Glomerular visceral epithelial cell (primary cell): Measurements from ENCODE around the gene OXCT1.

Experiments
- DNase-seq: peaks from one replicate; pipeline ENCODE4 v3.0.0-alpha.2; 2016; ENCODE audit errors: extremely low spot score

The OXCT1 gene

DNA sequence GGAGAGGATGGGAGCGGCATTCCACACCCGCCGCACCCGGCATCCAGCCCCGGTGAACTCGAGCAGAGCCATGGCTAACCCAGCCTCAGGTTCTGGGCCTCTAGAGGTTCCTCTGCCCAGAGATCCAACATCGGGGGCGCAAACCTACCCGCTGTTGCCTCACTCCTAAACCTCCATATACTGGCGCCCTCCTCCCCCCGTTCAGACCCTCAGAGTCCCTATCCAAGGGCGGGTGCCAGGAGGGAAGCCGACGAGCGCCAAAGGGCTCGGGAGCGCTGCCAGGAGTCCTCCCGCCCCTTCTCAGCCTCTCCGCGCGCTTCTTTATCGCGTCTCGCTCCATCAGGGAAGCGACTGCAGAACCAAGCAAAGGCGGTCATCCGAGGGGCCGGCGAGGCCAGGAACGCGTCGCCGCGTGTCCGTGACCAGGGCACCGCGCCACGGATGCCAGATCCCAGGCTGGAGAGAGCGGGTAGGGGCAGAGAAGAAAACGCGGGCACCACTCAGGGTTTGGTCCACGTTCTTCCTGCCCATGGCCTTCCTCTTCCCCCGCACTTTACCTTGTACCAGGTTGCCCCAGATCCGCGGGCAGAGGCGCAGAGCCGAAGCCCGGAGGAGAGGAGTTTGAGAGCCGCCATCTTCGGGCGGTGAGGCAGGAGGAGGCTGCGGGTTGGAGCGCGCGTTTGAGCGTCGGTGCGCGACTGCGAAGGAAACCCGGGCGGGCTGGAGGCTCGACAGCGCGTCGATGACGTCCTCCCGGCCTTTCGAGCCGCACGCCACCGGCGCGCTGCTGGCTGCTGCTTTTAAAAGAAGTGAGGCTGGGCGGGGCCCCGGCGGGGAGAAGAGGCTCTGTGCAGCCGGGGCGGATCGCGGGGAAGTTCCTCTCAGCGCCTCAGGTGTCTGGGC is at the start of gene OXCT1:
OXCT1 (minus strand) TSS at position 702 of the 903 bp plus-strand sequence; CDS start at position 635, 67 bp downstream.
- DNase-seq: peak; percentile 91

DNA sequence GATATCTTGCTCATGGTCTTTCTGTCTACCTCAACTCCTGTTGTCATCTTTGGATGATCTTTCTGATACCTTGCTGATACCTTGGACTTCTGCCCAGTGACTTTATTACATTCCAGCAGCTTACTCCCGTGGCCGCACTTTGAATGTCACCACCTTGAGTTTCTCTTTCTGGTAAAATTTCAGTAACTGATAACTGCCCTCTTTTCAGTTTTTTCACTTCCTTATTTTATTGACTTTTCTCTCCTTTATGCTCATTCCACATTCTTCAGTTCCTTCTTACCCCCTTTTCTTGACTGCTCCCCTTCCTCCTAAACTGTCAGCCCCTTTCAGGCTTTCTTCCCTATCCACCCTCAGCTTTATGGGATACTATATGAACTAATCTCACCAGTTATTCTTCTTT is 47.9 kb upstream of the OXCT1 start:
- DNase-seq: no peak

DNA sequence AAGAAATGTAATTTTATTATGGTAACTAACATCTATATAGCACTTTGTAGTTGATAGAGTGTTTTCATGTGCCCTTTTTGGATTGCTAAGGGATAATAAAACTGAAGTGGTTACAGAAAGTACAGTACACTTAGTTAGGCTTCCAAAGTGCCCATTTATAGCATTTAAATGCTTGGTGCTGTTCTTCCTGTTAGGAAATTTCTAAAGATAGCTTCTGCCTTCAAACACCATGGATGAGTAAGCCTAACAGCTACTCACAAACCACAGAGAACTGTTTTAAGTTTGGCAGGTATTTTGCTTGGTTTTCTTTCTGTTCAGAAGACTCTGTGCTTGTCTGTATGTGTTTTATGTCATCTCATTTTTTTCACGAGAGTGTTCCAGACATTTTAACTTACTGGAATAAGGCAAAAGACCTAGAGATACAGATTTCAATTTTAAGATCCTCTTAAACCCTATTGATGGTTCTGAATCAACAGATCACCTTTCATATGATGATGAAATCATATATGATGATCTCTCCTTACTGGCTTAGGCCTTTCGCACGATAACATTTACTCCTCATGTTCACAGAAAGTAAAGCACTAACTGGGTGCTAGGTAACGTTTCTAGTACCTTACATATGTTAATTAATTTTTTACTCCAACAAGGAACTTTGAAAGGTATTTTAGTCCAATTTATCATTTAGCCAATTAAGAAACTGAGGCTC is 38.3 kb upstream of the OXCT1 start:
- peak; percentile 49 for DNase-seq

DNA sequence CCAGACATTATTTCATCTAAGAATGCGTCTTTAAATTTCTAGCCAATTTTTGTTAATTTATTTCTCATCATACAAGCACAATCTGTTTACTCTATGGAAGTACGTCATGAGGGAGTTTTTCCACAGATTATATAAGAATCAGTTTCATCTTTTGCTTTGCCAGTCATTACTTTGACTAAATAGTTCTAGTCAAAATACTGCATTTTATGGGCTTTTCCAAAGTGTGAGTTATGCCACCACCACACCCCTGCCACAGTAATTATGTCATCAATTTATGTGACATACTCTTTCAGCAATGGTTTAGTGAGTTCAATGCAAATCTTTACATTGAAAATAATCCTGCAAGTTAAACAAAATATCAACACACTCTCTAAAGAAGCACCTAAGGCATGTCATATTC is 35.9 kb upstream of the OXCT1 start:
- DNase-seq: no peak

DNA sequence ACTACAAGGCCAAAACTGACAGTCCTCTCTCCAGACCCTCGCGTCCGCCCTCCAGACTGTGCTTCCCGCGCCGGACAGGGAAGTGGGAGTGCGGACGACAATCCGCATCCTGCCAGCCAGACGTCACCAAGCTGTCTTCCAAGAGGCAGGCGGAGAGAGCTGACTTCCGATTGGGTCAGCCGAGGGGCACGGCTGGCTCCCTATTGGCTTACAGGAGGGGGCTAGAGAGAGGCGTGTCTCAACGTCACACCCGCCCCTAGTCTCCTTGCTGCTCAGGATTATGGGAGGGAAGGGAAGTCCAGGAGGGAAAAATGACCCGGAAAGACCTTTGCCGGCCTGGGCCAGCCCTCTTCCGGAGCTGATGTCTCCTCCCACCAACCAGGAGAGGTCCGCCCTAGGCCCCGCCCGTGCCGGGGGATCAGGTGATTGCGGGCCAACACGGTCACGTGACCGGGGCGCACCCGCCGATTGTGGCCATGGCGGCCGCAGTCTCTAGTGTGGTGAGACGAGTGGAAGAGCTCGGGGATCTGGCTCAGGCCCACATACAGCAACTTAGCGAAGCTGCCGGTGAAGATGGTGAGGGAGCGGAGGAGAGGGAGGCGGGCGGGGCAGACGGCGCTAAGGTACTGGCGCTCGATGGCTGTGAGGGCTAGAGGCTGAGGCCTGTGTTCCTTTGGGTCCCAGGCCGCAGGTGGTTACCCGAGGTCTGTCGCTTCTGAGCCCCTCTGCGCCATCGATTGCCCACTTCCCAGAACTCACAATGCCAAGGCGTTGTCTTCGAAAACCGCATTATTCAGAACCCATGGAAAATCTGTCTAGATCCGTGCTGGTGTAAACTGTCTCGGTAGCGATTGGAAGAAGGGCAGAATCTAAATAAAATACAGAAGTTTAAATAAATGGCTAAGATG is 33.9 kb upstream of the OXCT1 start, which contains the start of gene RIMOC1:
RIMOC1 (plus strand) TSS at position 453 of the 908 bp plus-strand sequence; CDS start at position 477, 24 bp downstream.
- peak; percentile 100 for DNase-seq

DNA sequence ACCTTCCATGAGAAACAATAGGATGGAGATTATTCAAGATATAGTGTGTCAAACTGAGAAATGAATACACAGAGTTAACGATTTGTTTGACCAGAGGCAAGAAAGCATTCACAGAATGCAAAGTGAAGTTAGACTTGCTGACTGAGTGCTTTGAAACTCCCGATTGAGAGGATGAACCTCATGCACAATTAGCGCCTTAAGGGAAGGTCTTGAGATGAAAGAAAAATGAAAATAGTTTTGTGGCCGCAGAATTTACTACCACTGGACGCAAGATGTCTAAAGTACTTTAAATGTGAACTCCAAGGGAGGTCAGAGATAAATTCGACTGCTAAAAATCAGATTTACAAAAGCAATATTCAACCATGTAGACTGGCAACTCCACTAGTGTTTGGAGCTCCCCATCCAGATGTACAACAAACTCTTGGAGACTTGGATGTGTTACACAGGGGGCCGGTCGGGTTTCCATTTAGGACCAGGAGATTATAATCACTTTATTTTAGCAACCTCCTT is 33.2 kb upstream of the OXCT1 start:
- no peak for DNase-seq

DNA sequence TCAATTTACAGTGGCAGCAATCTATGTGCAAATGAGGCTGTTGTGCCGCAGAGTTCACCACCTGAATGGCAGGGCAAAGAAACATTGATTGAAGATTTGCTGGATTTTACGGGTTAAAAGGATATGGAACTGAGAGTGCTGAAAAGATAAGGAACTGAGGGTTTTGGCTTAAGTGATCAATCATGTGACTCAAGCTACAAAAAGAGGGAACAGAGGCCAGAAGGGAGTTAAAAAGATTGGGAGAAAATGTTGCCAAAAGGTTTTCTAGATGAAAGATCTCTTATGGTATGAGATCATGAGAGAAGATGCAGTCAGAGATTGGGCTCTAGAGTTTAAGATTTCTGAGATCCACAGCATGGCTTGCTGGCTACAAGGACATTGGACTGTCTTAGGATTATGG is 26.0 kb upstream of the OXCT1 start:
- no peak for DNase-seq

DNA sequence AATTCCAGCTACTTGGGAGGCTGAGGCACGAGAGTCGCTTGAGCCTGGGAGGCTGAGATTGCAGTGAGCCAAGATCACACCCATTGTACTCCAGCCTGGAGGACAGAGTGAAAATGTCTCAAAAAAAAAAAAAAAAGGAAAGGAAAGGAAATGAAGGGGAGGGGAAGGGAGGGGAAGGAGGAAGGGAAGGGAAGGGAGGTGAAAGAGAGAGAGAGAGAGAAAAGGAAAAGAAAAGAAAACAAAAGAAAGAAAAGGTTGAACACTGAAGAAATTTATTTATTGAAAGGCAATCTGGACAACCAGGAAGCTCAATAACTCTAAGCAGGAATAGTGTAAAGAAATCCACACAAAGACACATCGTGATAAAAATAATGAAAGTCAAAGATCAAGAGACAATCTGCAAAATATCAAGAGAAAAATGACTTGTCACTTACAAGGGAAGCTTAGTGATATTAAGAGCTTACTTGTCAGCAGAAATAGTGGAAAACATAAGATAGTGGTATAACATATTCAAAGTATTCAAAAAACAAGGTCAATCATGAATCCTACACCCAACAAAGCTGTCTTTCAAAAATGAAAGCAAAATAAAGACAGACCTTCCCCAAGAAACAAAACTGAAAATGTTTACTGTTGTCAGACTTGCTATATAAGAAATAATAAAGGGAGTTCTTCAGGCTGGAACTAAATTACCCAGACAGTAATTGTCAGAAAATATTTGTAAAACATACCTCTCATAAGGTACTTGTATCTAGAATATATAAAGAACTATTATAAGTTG is 23.0 kb upstream of the OXCT1 start:
- DNase-seq: no peak

DNA sequence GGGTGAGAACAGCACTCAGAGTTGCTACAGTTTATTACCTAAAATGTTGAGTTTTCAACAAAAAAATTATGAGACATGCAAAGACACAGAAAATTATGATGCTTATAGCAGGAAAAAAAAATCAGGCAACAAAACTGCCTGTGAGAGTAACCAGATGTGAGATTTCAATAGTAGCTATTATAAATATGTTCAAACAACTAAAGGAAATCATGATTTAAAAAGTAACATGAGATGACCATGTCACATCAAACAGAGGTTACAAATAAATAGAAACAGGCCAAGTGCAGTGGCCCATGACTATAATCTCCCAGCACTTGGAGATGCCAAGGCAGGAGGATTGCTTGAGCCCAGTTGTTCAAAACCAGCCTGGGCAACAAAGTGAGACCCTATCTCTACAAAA is 21.8 kb upstream of the OXCT1 start:
- no peak for DNase-seq

DNA sequence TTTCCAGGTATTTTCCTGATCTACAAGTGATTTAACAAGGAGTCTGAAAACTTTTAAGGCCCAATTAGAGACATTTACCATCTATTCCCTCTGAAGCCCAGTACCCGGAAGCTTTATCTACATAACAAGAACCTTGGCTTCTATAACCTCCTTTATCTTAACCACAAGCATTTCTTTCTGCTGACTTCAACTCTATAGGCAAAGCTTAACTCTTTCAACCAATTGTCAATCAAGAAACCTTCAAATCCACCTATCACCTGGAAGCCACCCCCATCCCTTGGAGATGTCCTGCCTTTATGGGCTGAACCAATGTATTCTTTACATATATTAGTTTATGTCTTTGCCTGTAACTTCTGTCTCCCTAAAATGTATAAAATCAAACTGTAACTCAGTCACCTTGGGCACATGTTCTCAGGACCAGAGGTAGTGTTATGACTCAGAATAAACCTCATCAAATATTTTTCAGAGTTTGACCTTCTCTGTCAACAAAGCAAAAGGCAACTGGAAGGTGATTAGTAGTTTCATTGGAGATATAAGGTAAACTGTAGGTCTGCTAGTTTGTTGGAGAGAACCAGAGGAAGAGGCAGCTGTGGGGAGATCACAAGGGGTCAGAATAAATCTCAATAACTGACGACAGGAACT is 21.0 kb upstream of the OXCT1 start:
- no peak for DNase-seq

DNA sequence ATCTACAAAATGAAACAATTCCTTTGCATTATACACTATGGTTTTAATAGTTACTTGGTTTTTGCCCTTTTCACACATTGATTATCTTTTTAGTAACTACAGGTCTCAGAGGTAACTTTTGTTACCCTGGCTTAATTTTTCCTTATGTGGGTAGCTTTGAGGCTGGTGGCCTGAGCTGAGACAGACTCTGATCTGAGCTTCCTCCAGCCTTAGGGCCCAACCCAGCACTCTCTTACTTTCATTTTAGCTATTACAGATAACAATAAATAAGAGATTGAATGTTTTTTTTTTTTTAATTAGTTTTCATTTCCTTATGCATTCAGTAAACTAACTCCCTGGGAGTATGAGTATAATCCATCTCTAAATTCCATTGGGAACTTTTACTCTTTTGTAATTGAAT is 15.1 kb upstream of the OXCT1 start:
- no peak for DNase-seq

DNA sequence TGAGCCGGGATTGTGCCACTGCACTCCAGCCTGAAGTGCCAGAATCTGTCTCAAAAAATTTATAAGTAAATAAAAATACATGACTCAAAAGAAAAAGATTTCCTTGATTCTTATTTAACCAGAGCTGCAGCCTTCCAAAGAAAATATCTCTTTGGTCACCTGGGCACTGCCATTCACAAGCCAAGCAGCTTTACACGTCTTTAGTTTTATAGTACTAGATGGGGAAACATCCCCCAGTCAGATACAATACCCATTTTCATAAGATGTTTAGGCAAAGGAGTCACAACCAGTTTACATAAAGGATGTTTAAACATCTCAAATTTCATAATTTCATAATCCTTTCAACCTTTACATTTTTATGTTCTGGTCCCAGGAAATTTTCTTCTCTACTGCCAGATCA is 13.7 kb upstream of the OXCT1 start:
- DNase-seq: no peak

DNA sequence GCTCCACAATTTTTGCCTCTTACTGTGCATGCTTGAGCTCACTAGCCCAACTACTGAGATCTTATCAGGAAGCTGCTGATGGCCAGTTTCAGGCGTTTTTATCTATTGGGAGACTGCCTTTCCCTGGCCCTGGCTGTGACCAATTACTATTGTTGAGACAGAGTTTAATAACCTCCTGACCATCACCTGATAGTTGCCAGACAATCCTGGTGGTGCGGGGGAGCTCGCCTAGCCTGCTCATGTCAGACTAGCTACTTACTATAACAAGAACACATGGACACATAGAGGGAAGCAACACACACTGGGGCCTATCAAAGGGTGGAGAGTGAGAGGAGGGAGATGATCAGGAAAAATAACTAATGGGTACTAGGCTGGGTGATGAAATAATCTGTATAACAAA is 13.0 kb upstream of the OXCT1 start:
- no peak for DNase-seq

DNA sequence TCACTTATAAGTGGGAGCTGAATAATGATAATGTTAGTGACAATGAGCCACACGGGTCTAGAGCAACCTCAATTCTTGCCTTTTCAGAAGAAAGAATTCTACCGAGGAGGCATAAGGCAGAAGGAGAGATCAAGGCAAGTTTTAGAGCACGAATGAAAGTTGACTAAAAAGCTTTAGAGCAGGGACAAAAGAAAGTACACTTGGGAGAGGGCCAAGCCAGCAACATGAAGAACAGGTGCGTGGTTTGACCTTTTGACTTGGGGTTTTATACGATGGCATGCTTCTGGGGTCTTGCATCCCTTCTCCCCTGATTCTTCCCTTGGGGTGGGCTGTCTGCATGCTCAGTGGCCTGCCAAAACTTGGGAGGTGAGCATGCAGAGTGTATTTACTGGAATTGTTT is 12.5 kb upstream of the OXCT1 start:
- no peak for DNase-seq

DNA sequence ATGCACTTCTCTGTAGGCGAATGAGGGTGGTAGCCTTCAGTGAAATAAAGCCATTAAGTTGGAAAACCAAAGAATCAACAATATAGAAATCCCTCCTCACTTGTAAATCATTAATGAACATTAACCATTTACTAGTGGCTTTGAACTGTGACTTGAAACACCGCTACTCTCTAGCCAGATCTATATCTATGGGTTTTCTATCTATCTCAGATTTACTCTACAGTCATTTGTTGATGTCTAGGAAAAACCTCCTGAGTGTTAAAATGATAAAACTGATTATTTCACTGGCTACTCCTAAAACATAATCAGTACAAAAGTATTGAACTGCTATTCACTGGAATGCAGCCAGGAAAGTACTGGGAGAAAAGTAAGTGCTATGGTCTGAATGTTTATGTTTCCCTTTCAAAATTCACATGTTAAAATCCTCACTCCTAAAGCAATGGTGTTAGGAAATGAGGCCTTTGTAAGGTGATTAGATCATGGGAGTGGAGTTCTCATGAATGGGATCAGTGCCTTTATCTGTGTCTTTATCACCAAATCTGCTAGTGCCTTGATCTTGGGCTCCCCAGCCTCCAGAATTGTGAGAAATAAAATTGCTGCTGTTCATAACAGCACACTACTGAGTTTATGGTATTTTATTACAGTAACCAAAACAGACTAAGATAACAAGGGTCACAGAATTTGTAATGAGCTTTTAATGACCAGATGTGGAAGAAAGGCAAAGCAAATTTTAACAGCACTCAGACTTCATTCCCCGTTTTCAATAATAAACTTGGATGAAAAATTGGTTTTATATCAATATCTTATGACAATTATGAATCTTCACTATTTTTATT is 8.6 kb upstream of the OXCT1 start:
- DNase-seq: no peak

DNA sequence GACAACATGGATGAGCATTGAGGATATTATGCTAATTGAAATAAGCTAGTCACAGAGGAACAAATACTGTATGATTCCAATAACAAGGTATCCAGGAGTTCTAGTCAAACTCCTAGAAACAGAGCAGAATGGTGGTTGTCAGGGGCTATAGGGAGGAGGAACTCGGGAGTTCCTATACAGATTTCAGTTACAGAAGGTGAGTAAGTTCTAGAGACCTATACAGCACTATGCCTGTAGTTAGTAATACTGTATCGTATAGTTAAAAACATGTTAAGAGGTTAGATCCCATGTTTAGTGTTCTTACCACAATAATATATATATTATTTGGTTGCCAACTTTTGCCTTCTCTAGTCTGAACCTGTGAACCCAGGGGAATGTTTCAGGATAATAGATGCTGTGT is 7.9 kb upstream of the OXCT1 start:
- DNase-seq: no peak

DNA sequence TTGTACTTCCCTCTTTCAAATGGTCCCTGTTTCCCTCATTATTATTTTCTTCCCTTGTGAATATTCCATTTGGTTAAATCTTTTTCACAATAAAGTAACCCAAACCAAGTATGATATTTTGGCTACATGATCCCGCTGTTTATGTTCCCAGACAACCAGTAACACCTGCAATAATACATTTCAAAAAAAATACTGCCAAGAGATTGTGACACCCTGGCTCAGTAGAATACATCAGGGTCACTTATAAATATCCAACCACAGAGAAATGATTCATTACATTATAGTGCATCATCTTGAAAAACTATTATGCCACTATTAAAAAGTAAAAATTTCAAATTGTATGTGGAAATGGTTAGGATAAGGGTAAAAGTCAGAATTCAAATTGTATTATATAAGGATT is 7.2 kb upstream of the OXCT1 start:
- DNase-seq: no peak

DNA sequence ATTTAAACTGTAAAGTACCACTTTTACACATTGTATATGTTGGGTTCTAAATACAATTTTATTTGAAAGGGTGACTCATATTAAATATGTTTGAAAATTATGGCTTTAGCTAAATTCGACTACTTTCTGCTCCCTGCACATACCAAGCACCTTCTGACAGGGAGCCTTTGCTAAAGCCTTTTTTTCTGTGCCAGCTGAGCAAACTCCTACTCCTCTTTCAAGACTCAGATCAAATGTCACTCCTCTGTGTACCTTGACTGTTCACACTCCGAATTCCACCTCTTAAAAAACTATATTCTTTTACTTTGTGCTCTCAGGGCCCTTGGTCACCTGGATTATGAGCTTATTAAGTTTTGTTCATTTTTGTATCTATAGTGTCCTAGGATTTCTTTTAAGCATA is 6.5 kb upstream of the OXCT1 start:
- no peak for DNase-seq

DNA sequence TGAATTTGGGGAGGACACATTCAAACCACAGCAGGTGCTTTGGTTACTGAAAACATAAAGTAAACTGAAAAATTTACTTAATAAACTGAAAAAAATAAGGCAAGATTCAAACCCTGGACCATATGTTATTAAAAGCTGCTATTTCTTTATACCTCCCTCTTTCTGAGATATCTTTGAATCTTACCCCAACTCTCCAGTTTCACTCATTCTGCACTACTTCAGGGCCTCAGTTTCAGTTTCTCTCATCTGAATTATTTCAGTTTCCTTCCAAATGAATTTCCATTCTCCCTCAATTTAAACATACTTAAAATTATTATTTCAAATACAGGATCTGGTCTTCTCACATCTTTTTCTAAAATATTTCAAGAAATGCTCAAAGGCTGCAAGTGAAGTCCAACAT is 4.9 kb upstream of the OXCT1 start:
- no peak for DNase-seq
